ENCODE measurements around the gene EP400.
A peak's percentile ranks its signal among the peaks of the same experiment; 100 is the strongest.
"Not testable (repeated sequence)": the region's sequence is repeated elsewhere in the genome, so short reads cannot be mapped to it uniquely, and the experiment has no call there.

Gene EP400

GRCh38 chr12:132070298-132070697, 120.6 kb downstream of the EP400 start:
- no peak for DNase-seq

DNA sequence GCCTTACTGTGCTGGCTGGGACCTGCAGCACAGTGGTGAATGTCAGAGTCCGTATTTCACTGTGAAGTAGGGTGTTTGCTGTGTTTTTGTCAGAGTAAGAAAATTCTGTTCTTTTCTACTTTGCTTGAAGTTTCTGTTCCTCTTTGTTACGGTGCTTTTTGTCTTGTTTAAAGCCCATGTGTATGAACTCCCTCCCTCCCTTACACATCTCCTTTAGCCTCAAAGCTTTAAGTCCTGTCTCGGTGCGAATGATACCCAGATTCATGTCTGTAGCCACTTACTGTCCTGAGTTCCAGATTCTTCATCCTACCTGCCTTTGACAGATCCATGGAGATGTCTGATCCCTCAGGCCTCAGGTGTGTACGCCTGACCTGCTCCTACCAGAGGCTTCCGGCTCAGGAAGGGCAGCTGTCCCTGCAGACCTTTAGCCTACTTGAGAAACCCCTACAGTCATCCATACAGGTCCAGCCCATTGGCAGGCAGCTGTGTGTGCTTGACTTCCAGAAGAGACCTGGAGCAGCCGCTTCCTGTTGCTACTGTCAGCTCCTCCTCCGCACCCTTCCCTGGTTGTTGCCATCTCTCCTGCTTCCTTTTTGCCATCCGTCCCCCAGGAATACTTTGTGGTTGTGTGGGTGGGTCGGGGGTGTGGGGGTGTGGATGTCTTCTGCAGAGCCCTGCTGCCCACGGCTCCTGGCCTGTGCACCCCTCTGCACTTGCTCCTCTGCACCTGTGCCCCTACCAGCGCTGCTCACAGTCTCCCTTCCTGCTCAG, 121.5 kb downstream of the EP400 start:
- no peak for DNase-seq

DNA sequence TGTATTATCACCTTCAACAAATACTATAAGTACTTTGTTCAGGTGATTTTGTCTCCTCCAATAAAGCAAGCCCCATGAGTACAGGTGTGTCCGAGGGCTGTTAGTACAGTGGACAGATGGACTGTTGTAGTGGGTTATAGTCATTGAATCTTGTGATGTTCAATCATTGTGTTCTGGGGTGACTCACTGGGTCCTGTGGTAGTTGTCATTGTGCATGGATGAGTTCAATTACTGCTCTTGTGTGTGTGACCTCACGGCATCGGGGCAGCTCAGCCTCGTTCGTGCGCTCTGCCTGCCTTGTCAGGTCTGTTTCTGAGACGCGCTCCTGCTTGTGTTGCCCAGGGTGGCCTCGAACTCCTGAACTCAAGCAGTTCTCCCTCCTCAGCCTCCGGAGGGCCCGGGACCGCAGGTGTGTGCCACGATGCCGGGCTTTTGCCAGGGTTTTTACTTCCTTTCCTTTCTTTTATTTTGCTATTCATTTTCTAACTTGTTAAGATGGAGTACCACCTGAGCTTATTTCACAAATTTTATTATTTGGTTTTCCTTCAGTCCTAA, 122.2 kb downstream of the EP400 start:
- DNase-seq, result no peak

- no peak for DNase-seq
These were observed 124.5 kb downstream of the EP400 start for GRCh38 chr12:132074216-132074615.

DNA sequence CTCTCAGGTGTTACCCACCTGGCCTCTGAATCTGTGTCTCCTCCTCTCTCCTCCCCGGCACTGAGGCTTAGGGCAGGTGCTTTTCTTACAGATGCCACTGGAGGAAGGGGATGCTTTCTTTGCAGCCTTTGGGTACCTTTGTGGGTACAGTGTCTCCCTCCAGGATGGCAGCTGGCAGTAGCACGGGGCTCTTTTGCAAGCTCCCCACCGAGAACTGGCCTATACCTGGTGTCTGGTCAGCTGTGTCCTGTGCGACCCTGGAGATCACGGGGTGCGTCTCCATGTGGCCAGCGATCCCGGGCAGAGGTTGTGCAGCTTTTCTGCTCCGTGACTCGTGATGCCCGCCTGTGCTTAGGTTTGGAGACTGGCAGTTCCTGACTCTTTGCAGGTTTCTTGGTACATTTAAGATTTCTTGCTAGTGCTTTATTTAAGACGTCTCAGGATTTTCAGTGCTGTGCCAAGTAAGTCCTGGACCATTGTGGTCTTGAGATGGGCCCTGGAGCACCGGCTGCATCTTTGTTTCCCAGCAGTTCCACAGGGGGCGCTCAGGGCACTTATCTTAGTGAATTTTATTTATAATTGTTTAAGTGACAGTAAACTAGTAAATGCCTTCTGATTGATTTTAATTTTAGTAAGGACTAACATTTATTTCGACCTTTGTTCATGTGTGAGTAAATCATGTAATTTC, 125.4 kb downstream of the EP400 start:
- DNase-seq, result no peak

- DNase-seq, result no peak
These were observed 126.2 kb downstream of the EP400 start for GRCh38 chr12:132075714-132076553.

GRCh38 chr12:132076711-132077110, 127.0 kb downstream of the EP400 start:
- no peak for DNase-seq

DNA sequence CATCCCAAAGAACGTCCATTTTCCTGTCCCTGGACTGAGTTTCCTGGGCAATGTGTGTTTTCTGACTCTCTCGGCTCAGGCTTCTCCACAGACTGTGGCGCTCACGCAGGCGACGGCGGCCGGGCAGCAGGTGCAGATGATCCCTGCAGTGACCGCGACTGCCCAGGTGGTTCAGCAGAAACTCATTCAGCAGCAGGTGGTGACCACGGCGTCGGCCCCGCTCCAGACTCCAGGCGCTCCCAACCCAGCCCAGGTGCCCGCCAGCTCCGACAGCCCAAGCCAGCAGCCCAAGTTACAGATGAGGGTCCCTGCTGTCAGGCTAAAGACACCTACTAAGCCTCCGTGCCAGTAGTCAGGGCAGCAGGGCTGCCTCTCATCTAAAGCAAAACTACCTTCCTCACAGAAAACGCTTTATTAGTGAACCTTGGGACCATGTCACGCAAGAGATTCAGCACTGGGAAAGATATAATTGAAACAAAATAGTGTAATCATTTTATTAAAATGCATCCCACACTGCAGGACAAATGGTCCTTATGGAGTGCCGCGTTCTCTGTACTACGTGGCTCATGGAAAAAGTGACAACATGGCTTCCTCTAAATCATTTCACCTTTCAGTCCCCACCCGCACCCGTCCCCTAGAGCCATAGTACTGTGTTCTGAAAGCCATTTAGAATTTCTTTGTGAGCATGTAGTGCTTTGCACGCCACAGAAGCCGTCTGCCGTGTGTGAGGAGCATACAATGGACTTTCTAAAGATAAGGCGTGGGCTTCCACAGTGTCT, 127.8 kb downstream of the EP400 start:
- DNase-seq, result no peak

GRCh38 chr12:132078190-132078589, 128.4 kb downstream of the EP400 start:
- DNase-seq, result no peak

GRCh38 chr12:132079200-132079599, 129.5 kb downstream of the EP400 start:
- no peak for DNase-seq

- no peak for DNase-seq
These were observed 130.0 kb downstream of the EP400 start for GRCh38 chr12:132079695-132080094.

- not testable (repeated sequence) for DNase-seq
These were observed 130.8 kb downstream of the EP400 start for GRCh38 chr12:132080515-132080914.

DNA sequence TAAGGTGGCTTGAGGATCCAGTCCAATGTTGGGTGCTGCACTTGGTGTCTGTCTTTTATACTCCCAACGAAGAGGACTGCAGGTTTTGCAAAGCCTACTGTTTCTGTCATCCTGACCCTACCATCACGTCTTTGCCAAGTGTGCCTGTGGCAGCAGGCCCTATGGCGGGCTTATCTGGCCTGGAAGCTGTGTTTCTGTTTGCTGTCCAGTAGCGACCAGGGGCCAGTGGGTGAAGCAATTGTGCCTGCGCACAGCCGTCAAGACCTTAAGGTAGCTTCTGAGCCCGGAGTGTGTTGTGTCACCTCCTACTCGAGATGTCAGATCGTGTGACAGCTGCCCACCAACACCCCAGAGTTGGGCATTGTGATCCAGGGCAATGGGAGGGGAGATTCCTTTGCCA, 131.7 kb downstream of the EP400 start:
- DNase-seq, result no peak

DNA sequence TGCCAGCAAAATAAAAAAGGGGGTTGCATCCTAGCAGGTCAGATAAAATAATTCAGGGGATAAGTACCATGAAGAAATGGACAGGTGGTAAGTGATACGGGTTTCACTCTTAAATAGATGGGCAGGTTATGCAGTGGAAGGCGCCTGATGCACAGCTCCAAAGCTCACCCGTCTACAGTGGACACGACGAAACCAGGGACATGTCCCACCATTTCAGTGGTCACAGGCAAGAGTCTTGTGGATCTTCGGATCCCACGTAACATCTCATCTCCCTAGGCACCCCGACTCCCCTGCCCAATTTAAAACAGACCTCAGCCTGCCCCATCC, 133.8 kb downstream of the EP400 start:
- no peak for DNase-seq

- peak; percentile 81 to 87 for DNase-seq
These were observed 134.3 kb downstream of the EP400 start for GRCh38 chr12:132083941-132084620.

DNA sequence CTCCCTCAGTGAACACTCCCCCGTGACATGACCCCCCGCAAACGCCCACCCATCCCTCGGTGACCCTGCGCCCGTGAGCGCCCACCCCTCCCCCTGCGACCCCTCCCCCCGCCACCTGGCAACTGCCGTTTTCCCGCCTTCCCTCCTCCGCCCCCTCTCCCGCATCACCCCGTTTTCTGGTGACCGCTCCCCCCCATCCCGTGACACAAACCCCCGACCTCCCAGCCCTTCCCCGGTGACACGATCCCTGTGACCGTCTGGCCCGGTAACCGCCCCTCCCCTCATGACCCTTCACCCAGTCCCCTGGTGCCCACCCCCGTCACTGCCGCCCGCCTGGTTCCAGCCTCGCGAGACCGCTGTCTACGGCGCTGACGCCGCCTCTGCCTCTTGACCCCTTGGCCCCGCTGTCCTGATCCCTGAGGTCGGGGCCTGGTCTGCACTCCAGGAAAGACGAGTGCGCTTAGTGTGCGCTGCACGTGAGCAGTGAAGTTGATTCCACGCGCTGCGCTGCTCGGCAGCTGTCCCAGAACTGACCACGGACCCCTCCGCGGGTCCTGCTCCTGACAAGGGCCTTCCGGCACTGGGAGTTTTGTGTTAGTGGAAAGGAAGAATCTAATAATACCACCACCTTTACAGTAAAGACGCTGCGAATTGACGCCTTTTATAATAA, 135.0 kb downstream of the EP400 start:
- peak; percentile 65 to 69 for DNase-seq

DNA sequence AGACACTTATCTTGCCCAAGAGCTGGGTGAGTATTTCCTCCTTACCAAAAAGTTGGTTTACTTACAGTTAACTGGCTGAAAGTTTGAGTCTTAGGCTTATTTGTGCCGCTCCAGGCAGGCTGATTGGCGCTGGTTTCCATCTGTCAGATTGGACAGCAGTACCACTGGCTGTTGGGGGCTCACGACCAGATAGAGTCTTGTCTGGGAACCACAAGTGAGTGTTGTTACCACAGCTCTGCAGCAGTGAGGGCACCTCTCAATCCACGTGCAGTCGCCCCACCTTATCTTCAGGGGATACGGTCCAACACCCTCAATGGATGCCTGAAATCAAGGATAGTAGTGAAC, 135.5 kb downstream of the EP400 start:
- DNase-seq, result peak; percentile 8 to 11

DNA sequence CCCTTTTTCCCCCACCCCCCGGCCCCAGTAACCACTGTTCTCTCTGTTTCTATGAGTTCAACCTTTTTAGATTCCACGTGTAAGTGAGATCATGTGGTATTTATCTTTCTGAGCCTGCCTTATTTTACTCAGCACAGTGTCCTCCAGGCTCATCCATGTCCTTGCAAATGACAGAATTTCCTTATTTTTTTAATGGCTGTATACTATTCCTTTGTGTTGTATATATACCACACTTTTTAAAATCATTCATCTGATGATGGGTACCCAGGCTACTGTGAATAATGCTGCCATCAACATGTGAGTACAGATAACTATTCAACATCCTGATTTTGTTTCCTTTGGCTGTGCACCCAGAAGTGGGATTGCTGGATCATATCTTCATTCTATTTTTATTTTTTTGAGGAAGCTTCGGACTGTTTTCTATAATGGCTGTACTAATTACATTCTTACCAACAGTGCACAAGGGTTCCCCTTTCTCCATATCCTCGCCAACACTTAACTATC, 139.7 kb downstream of the EP400 start:
- no peak for DNase-seq

GRCh38 chr12:132094269-132094891, 144.6 kb downstream of the EP400 start:
- DNase-seq, result no peak

DNA sequence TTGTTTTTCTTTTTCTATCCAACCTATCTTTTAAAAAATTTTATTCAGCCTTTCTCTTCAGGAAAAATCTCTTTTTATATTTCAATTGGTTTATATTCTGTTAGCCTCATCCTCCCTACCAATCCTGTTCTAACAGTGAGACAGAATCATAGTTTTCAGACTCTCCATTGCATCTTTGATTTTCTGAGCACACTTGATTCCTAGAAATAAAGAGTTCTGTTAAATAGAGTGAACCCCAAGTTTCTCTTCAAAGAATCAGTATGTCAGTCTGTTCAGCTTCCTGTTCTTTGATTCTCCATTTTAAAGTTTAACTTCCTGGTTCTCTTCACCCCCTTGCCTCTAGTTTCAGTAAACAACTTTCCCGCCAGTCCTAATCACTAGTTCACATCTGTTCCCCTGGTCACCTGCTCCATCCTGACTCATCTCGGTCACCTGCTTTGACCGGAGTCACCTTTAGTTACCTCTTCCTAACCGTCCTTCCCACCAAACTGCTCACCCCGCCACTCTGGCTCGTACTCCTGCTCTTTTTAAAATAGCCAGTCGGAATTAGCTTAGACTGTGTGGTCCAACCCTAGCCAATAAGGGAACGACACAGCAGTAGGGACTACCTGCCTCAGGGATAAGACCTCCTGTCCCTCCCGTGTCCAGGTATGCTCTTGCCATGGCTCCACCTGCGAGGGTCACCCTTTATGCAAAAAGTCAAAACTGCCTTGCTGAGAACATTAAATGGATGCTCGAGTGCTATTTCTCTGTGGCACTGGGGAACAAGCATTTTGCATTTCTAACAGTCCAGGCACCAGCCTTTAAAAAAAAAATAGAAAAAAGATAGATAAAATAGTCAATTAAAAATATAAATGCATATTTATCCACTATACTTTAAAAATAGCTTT, 146.0 kb downstream of the EP400 start:
- DNase-seq, result no peak

All from activated CD4-positive, alpha-beta T cell treated with anti-CD3 and anti-CD28 coated beads, Interleukin-2, amount 50 U/mL, for 48 hours (primary cell).